ENCODE measurements around the gene TIAM1. TPM values are rescaled to one million over a fixed set of nuclear protein-coding genes. Genes with fewer than 3 reads are reported as not detected.

TIAM1 gene
- total RNA-seq, 1 donor from 2014 or later, result 3.8 TPM

DNA sequence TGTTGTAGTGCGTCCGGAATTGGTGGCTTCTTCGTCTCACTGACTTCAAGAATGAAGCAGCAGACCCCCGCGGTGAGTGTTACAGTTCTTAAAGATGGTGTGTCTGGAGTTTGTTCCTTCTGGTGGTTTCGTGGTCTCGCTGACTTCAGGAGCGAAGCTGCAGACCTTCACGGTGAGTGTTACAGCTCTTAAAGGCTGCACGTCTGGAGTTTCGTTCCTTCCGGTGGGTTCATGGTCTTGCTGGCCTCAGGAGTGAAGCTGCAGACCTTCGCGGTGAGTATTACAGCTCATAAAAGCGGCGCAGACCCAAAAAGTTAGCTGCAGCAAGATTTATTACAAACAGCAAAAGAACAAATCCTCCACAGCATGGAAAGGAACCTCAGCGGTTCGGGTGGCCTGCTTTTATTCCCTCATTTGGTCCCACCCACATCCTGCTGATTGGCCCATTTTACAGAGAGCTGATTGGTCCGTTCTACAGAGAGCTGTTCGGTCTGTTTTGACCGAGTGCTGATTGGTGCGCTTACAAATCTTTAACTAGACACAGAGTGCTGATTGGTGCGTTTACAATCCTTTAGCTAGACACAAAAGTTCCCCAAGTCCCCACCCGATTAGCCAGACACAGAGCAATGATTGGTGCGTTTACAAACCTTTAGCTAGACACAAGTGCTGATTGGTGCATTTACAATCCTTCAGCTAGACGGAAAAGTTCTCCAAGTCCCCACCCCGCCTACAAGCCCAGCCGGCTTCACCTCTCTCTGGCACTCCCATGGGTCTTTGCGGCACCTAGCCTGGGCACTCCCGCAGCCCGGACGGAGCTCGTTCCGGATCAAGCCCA lies 256.2 kb downstream of the TIAM1 start:
- ATAC-seq (no peak), DNase-seq (ENCODE audit: missing footprints) (no peak)
- intact Hi-C loops (cut with DNase I), result loop anchor here (5.0 to 10.0 kb wide), 4 partner anchors 256 to 1043 kb away; partner anchors contain the start of gene KRTAP15-1

DNA sequence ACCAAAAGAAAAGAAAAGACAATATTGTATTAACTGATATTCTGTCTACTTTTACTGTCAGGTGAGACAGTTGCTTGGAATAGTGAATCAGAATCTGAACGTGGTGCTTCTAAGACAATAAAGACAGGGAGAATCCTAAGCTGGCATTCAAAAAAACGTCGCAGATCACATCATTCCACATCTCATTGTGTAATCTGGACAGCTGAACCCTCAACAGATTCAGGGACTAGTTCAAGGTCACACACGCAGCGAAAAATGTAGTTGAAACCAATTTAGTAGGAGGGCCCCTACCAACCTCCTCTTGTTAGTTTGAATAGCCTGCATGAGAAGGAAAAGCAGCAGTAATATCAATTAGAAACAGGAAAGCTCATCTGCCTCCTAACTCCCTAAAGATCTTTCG lies 259.4 kb downstream of the TIAM1 start:
- intact Hi-C loops (cut with DNase I), result loop anchor here (5.0 to 10.0 kb wide), 4 partner anchors 252 to 1040 kb away; partner anchors contain the start of gene KRTAP15-1
- DNase-seq (ENCODE audit: missing footprints) (no peak), ATAC-seq (no peak)

DNA sequence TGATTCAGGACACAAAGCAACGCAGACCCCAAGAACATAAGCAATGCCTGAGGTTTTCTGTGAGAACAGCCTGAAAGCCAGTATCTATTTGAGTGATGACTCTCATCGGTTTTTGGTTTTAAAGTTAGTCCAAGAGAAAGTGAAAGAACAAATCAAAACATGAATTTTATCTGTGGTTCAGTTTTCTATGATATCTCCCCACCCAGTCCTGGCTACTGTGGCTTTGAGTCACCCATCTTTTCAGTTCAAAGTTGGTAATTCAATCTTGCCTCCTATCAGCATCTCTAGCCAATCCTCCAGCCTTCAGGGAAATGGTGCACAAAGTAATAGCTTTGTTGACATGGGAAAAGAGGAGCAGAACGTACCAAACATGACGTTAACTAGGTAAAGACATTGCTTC lies 265.3 kb downstream of the TIAM1 start:
- ATAC-seq, result no peak
- intact Hi-C loops (cut with DNase I), result no loop called here
- DNase-seq (ENCODE audit: missing footprints), result no peak

DNA sequence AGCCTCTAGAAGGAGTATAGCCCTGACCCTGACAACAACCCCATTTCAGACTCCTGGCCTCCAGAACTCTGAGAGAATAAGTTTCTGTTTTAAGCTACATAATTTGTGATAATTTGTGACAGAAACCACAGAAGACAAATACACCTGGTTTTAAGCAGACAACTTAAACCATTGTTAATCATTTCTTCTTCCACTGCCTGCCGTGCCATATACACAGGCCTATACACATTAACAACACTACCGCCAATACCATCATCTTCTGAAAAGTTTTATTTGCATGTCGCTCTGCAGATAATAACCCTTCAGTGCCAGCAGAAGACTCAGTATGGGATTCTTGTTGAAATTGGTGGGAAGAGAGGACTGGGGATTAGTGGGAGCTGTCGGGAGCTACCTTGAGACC lies 265.8 kb downstream of the TIAM1 start:
- ATAC-seq, result no peak
- intact Hi-C loops (cut with DNase I), result no loop called here

DNA sequence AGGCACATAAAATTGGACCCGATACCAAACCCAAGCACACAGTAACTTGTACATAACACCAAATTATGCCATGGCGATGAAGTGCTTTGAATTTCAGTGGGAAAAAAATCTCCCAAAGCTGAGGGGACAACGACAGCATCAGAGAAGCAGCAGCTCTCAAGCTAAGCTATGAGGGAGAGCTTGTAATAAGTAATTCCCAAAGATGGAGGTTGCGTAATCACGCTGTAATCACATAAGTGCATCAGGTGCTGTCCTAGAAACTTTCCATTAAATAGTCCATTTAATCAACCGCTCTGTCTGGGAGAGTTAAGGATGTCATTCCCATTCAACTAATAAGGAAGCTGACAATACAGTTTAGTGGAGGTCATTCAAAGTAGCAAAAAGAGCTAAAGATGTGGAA lies 268.2 kb downstream of the TIAM1 start:
- ATAC-seq (no peak), DNase-seq (ENCODE audit: missing footprints) (no peak)
- intact Hi-C loops (cut with DNase I), result no loop called here

More for the DNA sequence above, 265.8 kb downstream of the TIAM1 start:
- no peak for DNase-seq (ENCODE audit: missing footprints)

DNA sequence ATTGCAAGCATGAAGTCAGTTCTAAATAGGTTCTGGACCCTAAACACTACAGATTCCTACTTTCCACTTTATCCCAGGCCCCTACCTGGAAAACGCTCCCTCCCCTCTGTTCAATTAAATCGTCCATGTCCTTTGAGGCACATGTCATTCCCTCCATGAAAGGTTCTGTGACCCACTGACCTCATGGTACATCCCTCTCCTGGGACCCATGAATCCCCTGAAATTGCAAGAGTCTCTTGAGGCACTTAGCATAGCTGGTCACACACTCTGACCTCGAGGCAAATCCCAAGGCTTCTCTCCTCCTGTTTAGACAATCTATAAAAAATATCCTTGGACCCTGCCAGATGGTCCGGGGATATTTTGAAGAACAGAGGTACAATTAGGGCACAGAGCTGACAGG lies 271.5 kb downstream of the TIAM1 start:
- intact Hi-C loops (cut with DNase I), result no loop called here
- DNase-seq (ENCODE audit: missing footprints) (no peak), ATAC-seq (no peak)
